Panc1 (cell line): Measurements from ENCODE around the gene GABRD. TPM values are rescaled to one million over a fixed set of nuclear protein-coding genes. Genes with fewer than 3 reads are reported as not detected.
"Not testable (repeated sequence)": the region's sequence is repeated elsewhere in the genome, so short reads cannot be mapped to it uniquely, and the experiment has no call there.

Experiments
- ATAC-seq: fragments of 200-7000 bp; cut with Tn5 transposase; 2 replicates; pipeline ENCODE4 v1.9.1; 2020; ENCODE audit warnings: mild to moderate bottlenecking, moderate library complexity
- BruUV-seq: library from RNA; stranded (reverse); fragments of 400-500 nt; replicated peaks from 2 replicates; lab custom pipeline; 2021; lab: Mats Ljungman, UMichigan
- CTCF ChIA-PET: fragments of 300-600 bp; sonication (Branson Sonifier 250); formaldehyde crosslinking; loops from one replicate; lab custom pipeline; 2022; ENCODE audit warnings: antibody characterized with exemption; lab: Charles Lee
- POLR2A ChIA-PET: fragments of 300-600 bp; sonication (Branson Sonifier 250); formaldehyde crosslinking; loops from one replicate; lab custom pipeline; 2022; ENCODE audit warnings: antibody characterized with exemption; lab: Charles Lee
- DNase-seq: peaks from one replicate; pipeline ENCODE4 v3.0.0-alpha.2; 2010; ENCODE audit warnings: low read depth, low spot score
- H3K27ac ChIP-seq: 2 replicates; pipeline ENCODE4 v1.5.1; 2011; ENCODE audit warnings: mild to moderate bottlenecking, low read length, inconsistent platforms
- H3K27me3 ChIP-seq: fragments of 200-500 bp; sonication (Bioruptor generic); 2 replicates; pipeline ENCODE4 v1.6.0; 2014; ENCODE audit warnings: low read length, inconsistent platforms; ENCODE audit not compliant: control insufficient read depth, insufficient read depth
- H3K36me3 ChIP-seq: fragments of 200-500 bp; sonication (Bioruptor generic); 2 replicates; pipeline ENCODE4 v1.5.1; 2014; ENCODE audit warnings: inconsistent platforms, mild to moderate bottlenecking, low read length, moderate library complexity; ENCODE audit not compliant: control insufficient read depth, insufficient read depth
- H3K4me1 ChIP-seq: 2 replicates; pipeline ENCODE4 v1.5.1; 2011; ENCODE audit warnings: inconsistent platforms, mild to moderate bottlenecking, low read length, moderate library complexity; ENCODE audit not compliant: control insufficient read depth, insufficient read depth
- H3K4me3 ChIP-seq, 2 experiments: 2 replicates each; pipeline ENCODE4 v1.5.1; 2011 to 2012; ENCODE audit warnings: low read depth in 2 of 2, low read length in 2 of 2, mild to moderate bottlenecking in 2 of 2, inconsistent platforms in 1 of 2, moderate library complexity in 1 of 2
- H3K9me3 ChIP-seq: fragments of 200-500 bp; sonication (Bioruptor generic); 2 replicates; pipeline ENCODE4 v1.5.1; 2014; ENCODE audit warnings: low read depth, mild to moderate bottlenecking, inconsistent platforms, low read length, moderate library complexity; ENCODE audit not compliant: control insufficient read depth, insufficient read depth
- CTCF ChIP-seq: fragments of 450-650 bp; IDR thresholded peaks from 2 replicates; pipeline ENCODE4 v1.5.1; 2017; ENCODE audit warnings: mild to moderate bottlenecking
- POLR2AphosphoS5 ChIP-seq: IDR thresholded peaks from 2 replicates; pipeline ENCODE4 v1.6.1; 2012; ENCODE audit warnings: mild to moderate bottlenecking, low read depth, low read length, moderate library complexity
- SIN3A ChIP-seq: IDR thresholded peaks from 2 replicates; pipeline ENCODE4 v1.6.1; 2012; ENCODE audit warnings: low read depth, mild to moderate bottlenecking, low read length, moderate library complexity, borderline replicate concordance; ENCODE audit not compliant: insufficient read depth
- TCF7L2 ChIP-seq: IDR thresholded peaks from 2 replicates; pipeline ENCODE4 v1.6.1; 2011; ENCODE audit warnings: mild to moderate bottlenecking, low read depth, low read length, inconsistent platforms
- in situ Hi-C: cut with HindIII; loops from 2 replicates; pipeline ENCODE4 v1.10.0; 2016; ENCODE audit warnings: low sequenced_read_pairs, low pct_unique_long_range_greater_than_20kb
- intact Hi-C: fragments of 100-400 bp; cut with micrococcal nuclease; formaldehyde crosslinking; loops from one replicate; pipeline ENCODE4 v1.10.0; 2022; ENCODE audit not compliant: unreplicated experiment
- total RNA-seq: library from RNA; stranded (reverse); gene quantifications from one replicate; pipeline ENCODE4 v1.2.1, GENCODE V29; 2021; ENCODE audit not compliant: unreplicated experiment
- TF ChIP-seq, protein P1 (sequence below), 2 experiments: IDR thresholded peaks; 2 replicates each; pipeline ENCODE4 v1.6.1; 2011 to 2012; ENCODE audit warnings: low read depth in 2 of 2, control low read depth in 1 of 2, low read length in 1 of 2, mild to moderate bottlenecking in 1 of 2, moderate library complexity in 1 of 2; ENCODE audit not compliant: insufficient read depth in 1 of 2

The GABRD gene
- total RNA-seq, 1 experiment from 2014 or later: 3.0 TPM

DNA sequence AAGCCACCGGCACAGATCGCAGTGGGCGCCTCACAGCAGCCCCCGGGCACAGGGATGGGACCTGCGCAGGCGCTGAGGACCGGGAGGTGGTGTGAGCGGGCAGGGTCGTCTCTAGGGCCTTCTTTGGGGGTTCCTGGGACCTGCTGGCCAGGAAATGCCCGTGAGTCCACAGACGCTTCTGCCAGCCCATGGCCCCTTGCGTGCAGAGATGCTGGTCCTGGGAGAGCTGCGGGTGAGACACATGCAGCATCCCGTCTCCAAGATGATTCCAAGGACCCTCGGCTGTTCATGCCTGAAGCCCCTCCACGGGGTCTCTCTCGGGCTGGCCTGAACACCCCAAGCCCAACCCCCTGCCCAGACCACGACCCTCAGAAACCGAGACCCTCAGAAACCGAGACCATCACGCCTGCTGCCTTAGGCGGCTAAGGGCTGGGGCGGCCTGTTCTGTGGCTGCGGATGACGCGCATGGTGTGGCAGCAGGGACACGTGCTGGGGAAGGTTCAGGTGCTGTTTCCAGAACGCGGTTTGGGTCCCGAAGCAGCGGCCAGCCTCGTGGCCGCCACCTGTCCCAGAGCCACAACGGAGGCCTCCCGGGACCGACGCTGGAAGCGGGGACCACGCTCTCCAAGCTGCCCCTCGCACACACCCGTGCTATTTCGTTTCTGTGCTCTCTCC is 38.5 kb upstream of the GABRD start:
- in situ Hi-C loops: no loop called here
- H3K4me3 ChIP-seq: no peak overlapping the region
- ChIA-PET CTCF (no interaction called here), POLR2A (no interaction called here)
- no peak overlapping the region for H3K27ac ChIP-seq
- DNase-seq: no peak
- H3K9me3 ChIP-seq: no peaks in the 10 kb centered on the region
- BruUV-seq: no TSS peak
- no peak for TF ChIP-seq POLR2AphosphoS5
- no peak for TF ChIP-seq TCF7L2
- TF ChIP-seq CTCF: no peak
- no peak for TF ChIP-seq SIN3A
- TF ChIP-seq, protein P1, sequence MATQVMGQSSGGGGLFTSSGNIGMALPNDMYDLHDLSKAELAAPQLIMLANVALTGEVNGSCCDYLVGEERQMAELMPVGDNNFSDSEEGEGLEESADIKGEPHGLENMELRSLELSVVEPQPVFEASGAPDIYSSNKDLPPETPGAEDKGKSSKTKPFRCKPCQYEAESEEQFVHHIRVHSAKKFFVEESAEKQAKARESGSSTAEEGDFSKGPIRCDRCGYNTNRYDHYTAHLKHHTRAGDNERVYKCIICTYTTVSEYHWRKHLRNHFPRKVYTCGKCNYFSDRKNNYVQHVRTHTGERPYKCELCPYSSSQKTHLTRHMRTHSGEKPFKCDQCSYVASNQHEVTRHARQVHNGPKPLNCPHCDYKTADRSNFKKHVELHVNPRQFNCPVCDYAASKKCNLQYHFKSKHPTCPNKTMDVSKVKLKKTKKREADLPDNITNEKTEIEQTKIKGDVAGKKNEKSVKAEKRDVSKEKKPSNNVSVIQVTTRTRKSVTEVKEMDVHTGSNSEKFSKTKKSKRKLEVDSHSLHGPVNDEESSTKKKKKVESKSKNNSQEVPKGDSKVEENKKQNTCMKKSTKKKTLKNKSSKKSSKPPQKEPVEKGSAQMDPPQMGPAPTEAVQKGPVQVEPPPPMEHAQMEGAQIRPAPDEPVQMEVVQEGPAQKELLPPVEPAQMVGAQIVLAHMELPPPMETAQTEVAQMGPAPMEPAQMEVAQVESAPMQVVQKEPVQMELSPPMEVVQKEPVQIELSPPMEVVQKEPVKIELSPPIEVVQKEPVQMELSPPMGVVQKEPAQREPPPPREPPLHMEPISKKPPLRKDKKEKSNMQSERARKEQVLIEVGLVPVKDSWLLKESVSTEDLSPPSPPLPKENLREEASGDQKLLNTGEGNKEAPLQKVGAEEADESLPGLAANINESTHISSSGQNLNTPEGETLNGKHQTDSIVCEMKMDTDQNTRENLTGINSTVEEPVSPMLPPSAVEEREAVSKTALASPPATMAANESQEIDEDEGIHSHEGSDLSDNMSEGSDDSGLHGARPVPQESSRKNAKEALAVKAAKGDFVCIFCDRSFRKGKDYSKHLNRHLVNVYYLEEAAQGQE (IDR thresholded peaks at IDR 0.05; ENCODE audit: insufficient read depth in 1 of 2, low read depth in 2 of 2, low read length in 1 of 2): no peak
- no peaks in the 10 kb centered on the region for H3K36me3 ChIP-seq
- intact Hi-C loops: no loop called here
- H3K27me3 ChIP-seq: no peaks in the 10 kb centered on the region
- no peaks in the 10 kb centered on the region for H3K4me1 ChIP-seq
- ATAC-seq: no peak

DNA sequence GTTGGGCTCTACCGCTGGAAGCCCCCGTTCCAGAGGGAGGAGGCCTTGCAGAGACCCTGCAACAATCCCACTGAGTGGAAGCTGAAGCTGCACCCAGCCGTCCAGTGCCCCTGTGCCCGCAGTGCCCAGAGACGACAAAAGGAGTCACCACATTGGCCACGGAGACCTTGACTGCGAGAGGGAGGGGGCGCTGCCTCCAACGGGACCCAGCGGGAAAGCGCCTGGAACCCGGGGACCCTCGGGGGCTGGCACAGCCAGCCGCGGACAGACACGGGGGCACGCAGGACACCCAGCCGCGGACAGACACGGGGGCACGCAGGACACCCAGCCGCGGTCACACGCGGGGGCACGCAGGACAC is 38.0 kb upstream of the GABRD start:
- ATAC-seq: no peak
- BruUV-seq: no TSS peak
- Histone ChIP-seq H3K4me3 (no peak overlapping the region), H3K36me3 (no peaks in the 10 kb centered on the region), H3K9me3 (no peaks in the 10 kb centered on the region), H3K4me1 (no peaks in the 10 kb centered on the region), H3K27ac (no peak overlapping the region), H3K27me3 (no peaks in the 10 kb centered on the region)
- intact Hi-C loops: no loop called here
- in situ Hi-C loops: no loop called here
- POLR2A ChIA-PET: no interaction called here
- TF ChIP-seq, protein P1 (IDR thresholded peaks at IDR 0.05; ENCODE audit: insufficient read depth in 1 of 2, low read depth in 2 of 2, low read length in 1 of 2): no peak
- TF ChIP-seq POLR2AphosphoS5: no peak
- no peak for TF ChIP-seq TCF7L2
- no peak for TF ChIP-seq CTCF
- DNase-seq: no peak
- CTCF ChIA-PET: no interaction called here

DNA sequence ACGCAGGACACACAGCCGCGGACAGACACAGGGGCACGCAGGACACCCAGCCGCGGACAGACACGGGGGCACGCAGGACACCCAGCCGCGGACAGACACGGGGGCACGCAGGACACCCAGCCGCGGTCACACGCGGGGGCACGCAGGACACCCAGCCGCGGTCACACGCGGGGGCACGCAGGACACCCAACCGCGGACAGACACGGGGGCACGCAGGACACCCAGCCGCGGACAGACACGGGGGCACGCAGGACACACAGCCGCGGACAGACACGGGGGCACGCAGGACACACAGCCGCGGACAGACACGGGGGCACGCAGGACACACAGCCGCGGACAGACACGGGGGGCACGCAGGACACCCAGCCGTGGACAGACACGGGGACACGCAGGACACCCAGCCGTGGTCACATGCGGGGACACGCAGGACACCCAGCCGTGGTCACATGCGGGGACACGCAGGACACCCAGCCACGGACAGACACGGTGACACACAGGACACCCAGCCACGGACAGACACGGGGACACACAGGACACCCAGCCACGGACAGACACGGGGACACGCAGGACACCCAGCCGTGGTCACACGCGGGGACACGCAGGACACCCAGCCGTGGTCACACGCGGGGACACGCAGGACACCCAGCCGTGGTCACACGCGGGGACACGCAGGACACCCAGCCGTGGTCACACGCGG is 37.4 kb upstream of the GABRD start:
- H3K27ac ChIP-seq, H3K4me1 ChIP-seq, H3K27me3 ChIP-seq, in situ Hi-C loops, POLR2A ChIA-PET, H3K36me3 ChIP-seq, intact Hi-C loops, DNase-seq, BruUV-seq, H3K4me3 ChIP-seq, ATAC-seq, CTCF ChIA-PET, H3K9me3 ChIP-seq: not testable (repeated sequence)
